Lower lobe of right lung (tissue), 2 donors: ENCODE results near the gene TTC28. TPM values are rescaled to one million over a fixed set of nuclear protein-coding genes. Genes with fewer than 3 reads are reported as not detected.

Source experiments
- ATAC-seq, 2 donors: fragments of 200-7000 bp; cut with Tn5 transposase; one replicate each; pipeline ENCODE4 v1.9.1; 2020 to 2022; ENCODE audit warnings: mild to moderate bottlenecking in 2 of 2, moderate library complexity in 2 of 2
- DNase-seq: peaks from one replicate; pipeline ENCODE4 v3.0.0-alpha.2; 2020
- H3K27ac ChIP-seq: fragments of 200-600 bp; one replicate; pipeline ENCODE4 v1.8.0; 2022
- H3K27me3 ChIP-seq: fragments of 200-600 bp; one replicate; pipeline ENCODE4 v1.8.0; 2022; ENCODE audit warnings: low read depth
- H3K36me3 ChIP-seq: fragments of 200-600 bp; one replicate; pipeline ENCODE4 v1.8.0; 2022; ENCODE audit warnings: mild to moderate bottlenecking
- H3K4me1 ChIP-seq: fragments of 200-600 bp; one replicate; pipeline ENCODE4 v1.8.0; 2022
- H3K4me3 ChIP-seq: fragments of 200-600 bp; one replicate; pipeline ENCODE4 v1.8.0; 2022; ENCODE audit warnings: mild to moderate bottlenecking
- H3K9me3 ChIP-seq: fragments of 200-600 bp; one replicate; pipeline ENCODE4 v1.8.0; 2022
- CTCF ChIP-seq: fragments of 200-600 bp; IDR thresholded peaks from one replicate; pipeline ENCODE4 v1.8.0; 2022; ENCODE audit warnings: antibody characterized with exemption, mild to moderate bottlenecking
- intact Hi-C: fragments of 100-400 bp; cut with DNase I; formaldehyde crosslinking; loops from one replicate; pipeline ENCODE4 v1.11.0; 2022
- total RNA-seq: library from RNA; stranded (reverse); fragmentation: NEBNext Ultra II Directional; extraction: Animal tissue kit (Norgen Biotek cat#: 25700); gene quantifications from one replicate; pipeline ENCODE4 v1.2.1, GENCODE V29; 2021
- donor health status: DM: no; HTN: yes; CAD: no; lungs with severe emphysema.

Gene TTC28
- total RNA-seq, 1 donor from 2014 or later, result 39.6 TPM

GRCh38 chr22:27982106-27982505 is 697.5 kb downstream of the TTC28 start:
- H3K36me3 ChIP-seq, result peaks cover 62% of the 10 kb centered on the region
- H3K27me3 ChIP-seq, result no peaks in the 10 kb centered on the region
- intact Hi-C loops, result no loop called here
- H3K9me3 ChIP-seq, result no peaks in the 10 kb centered on the region
- no peaks in the 10 kb centered on the region for H3K4me1 ChIP-seq
- no peak for TF ChIP-seq CTCF
- no peak overlapping the region for H3K4me3 ChIP-seq
- no peak for DNase-seq
- H3K27ac ChIP-seq, result no peak overlapping the region
- ATAC-seq, result no peak

- intact Hi-C loops, result no loop called here
- H3K9me3 ChIP-seq, result no peaks in the 10 kb centered on the region
- H3K4me3 ChIP-seq, result no peak overlapping the region
- no peak overlapping the region for H3K27ac ChIP-seq
- no peak for ATAC-seq
- peaks cover 5% of the 10 kb centered on the region for H3K4me1 ChIP-seq
- no peak for TF ChIP-seq CTCF
- peaks cover 47% of the 10 kb centered on the region for H3K36me3 ChIP-seq
- no peak for DNase-seq
- no peaks in the 10 kb centered on the region for H3K27me3 ChIP-seq
These were observed 699.1 kb downstream of the TTC28 start for GRCh38 chr22:27980424-27981148.

- no peak for ATAC-seq
- Histone ChIP-seq H3K4me3 (no peak overlapping the region), H3K4me1 (peaks cover 5% of the 10 kb centered on the region), H3K9me3 (no peaks in the 10 kb centered on the region), H3K36me3 (peaks cover 29% of the 10 kb centered on the region), H3K27me3 (no peaks in the 10 kb centered on the region), H3K27ac (no peak overlapping the region)
- no peak for DNase-seq
- TF ChIP-seq CTCF, result no peak
- intact Hi-C loops, result no loop called here
These were observed 700.8 kb downstream of the TTC28 start for GRCh38 chr22:27978802-27979201.

- ATAC-seq (no peak), DNase-seq (no peak)
- intact Hi-C loops, result no loop called here
- TF ChIP-seq CTCF, result no peak
- H3K27ac ChIP-seq, result no peak overlapping the region
- peaks cover 5% of the 10 kb centered on the region for H3K4me1 ChIP-seq
- H3K4me3 ChIP-seq, result no peak overlapping the region
- no peaks in the 10 kb centered on the region for H3K27me3 ChIP-seq
- peaks cover 24% of the 10 kb centered on the region for H3K36me3 ChIP-seq
- no peaks in the 10 kb centered on the region for H3K9me3 ChIP-seq
These were observed 701.3 kb downstream of the TTC28 start for GRCh38 chr22:27978317-27978716.

GRCh38 chr22:27976586-27976985 is 703.1 kb downstream of the TTC28 start:
- TF ChIP-seq CTCF, result no peak
- Histone ChIP-seq H3K27ac (no peak overlapping the region), H3K9me3 (no peaks in the 10 kb centered on the region), H3K4me3 (no peak overlapping the region), H3K27me3 (no peaks in the 10 kb centered on the region), H3K36me3 (peaks cover 7% of the 10 kb centered on the region), H3K4me1 (peaks cover 5% of the 10 kb centered on the region)
- no peak for DNase-seq
- intact Hi-C loops, result no loop called here
- ATAC-seq, result no peak
